ENCODE results near the gene COL21A1. TPM values are rescaled to one million over a fixed set of nuclear protein-coding genes. Genes with fewer than 3 reads are reported as not detected.

The COL21A1 gene
- total RNA-seq, 1 experiment from 2014 or later = 1.8 TPM

DNA sequence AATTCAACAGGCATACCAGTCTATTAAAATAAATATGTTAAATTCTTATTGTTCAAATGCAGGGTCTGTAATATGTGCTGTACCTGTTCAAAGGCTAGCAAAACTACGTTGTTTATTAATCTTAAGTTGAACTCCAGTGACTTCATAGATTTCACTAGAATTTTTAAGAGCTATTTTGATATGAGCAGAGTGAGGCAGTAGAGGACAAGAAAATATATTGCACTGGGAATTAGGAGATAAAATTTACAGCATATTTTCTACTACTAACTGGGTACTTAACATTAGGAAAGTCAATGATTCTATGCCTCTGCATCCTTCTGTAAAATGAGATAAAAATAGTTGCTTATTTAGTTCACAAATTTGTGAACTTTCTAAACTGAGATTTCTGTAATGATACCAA, 209.8 kb downstream of the COL21A1 start:
- no peak overlapping the region for H2AFZ ChIP-seq (ENCODE audit: low read length)

More for the DNA sequence above, 209.8 kb downstream of the COL21A1 start:
- no peaks in the 10 kb centered on the region for H3K79me1 ChIP-seq (ENCODE audit: insufficient read depth, low read depth, low read length, poor library complexity, severe bottlenecking)
- no peaks in the 10 kb centered on the region for H3K27me3 ChIP-seq (ENCODE audit: insufficient read depth, low read length)
- no peaks in the 10 kb centered on the region for H3K79me2 ChIP-seq (ENCODE audit: insufficient read depth, low read length)
- no peak overlapping the region for H2AK5ac ChIP-seq (ENCODE audit: insufficient read length, low read length)
- Mint-ChIP-seq H3K4me1 (no peaks in the 10 kb centered on the region; a peak in 1 of 4 replicates), H3K27ac (no peak overlapping the region), H3K9me3 (no peaks in the 10 kb centered on the region), H3K27me3 (ENCODE audit: low read depth) (no peaks in the 10 kb centered on the region), H3K36me3 (ENCODE audit: insufficient read depth in 1 of 3, low read depth in 3 of 3) (no peaks in the 10 kb centered on the region), H3K4me3 (no peak overlapping the region)
- TF ChIP-seq, protein P1, sequence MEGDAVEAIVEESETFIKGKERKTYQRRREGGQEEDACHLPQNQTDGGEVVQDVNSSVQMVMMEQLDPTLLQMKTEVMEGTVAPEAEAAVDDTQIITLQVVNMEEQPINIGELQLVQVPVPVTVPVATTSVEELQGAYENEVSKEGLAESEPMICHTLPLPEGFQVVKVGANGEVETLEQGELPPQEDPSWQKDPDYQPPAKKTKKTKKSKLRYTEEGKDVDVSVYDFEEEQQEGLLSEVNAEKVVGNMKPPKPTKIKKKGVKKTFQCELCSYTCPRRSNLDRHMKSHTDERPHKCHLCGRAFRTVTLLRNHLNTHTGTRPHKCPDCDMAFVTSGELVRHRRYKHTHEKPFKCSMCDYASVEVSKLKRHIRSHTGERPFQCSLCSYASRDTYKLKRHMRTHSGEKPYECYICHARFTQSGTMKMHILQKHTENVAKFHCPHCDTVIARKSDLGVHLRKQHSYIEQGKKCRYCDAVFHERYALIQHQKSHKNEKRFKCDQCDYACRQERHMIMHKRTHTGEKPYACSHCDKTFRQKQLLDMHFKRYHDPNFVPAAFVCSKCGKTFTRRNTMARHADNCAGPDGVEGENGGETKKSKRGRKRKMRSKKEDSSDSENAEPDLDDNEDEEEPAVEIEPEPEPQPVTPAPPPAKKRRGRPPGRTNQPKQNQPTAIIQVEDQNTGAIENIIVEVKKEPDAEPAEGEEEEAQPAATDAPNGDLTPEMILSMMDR (conservative IDR thresholded peaks at IDR 0.05) = no peak
- H3K4ac ChIP-seq (ENCODE audit: low read depth, low read length) = no peak overlapping the region
- H3K9ac ChIP-seq (ENCODE audit: extremely low read depth, insufficient read length, low read length) = no peak overlapping the region
- H4K20me1 ChIP-seq (ENCODE audit: control insufficient read depth, insufficient read depth, insufficient read length) = no peaks in the 10 kb centered on the region
- no peak overlapping the region for H3K56ac ChIP-seq (ENCODE audit: insufficient read length, low read depth, low read length)
- H3K14ac ChIP-seq (ENCODE audit: insufficient read depth, low read length) = no peak overlapping the region
- no peak overlapping the region for H4K8ac ChIP-seq (replicated peaks; ENCODE audit: insufficient read length, low read depth, low read length)
- no peak overlapping the region for H2BK120ac ChIP-seq (ENCODE audit: low read depth, low read length, poor library complexity, severe bottlenecking)
- no peaks in the 10 kb centered on the region for H3K23me2 ChIP-seq (ENCODE audit: insufficient read length, low read depth, low read length, poor library complexity, severe bottlenecking)
- H3T11ph ChIP-seq (ENCODE audit: low read length) = no peak overlapping the region
- H3K4me2 ChIP-seq (ENCODE audit: insufficient read depth, insufficient read length, low read length) = no peak overlapping the region
- no CpG with 5 or more reads among the region's 1 CpG for WGBS (ENCODE audit: extremely low coverage, insufficient read length, low lambda C conversion rate)
- H3K23ac ChIP-seq (ENCODE audit: insufficient read length, low read depth, low read length) = no peak overlapping the region
- H3K27ac ChIP-seq (ENCODE audit: insufficient read length, low read depth, low read length) = no peak overlapping the region
- H2BK12ac ChIP-seq (ENCODE audit: insufficient read length, low read depth, low read length) = no peak overlapping the region
- no peak overlapping the region for H4K91ac ChIP-seq (ENCODE audit: insufficient read length, low read depth, low read length)
- H4K5ac ChIP-seq (ENCODE audit: insufficient read length, low read depth, low read length) = no peak overlapping the region
- H3K9me3 ChIP-seq (ENCODE audit: control insufficient read depth, low read depth, low read length) = no peaks in the 10 kb centered on the region
- no peak overlapping the region for H2BK5ac ChIP-seq (ENCODE audit: insufficient read length, low read length)
- no peak for DNase-seq
- no peak overlapping the region for H2BK20ac ChIP-seq (ENCODE audit: low read depth, low read length, poor library complexity, severe bottlenecking)
- H2BK15ac ChIP-seq (ENCODE audit: low read depth, low read length) = no peak overlapping the region
- no peaks in the 10 kb centered on the region for H3K4me1 ChIP-seq (ENCODE audit: insufficient read depth, low read length)
- no peak overlapping the region for H3K18ac ChIP-seq (ENCODE audit: insufficient read length, low read depth, low read length)
